HCEC 1CT (cell line): ENCODE data around the gene MED16.

ENCODE experiments used
- DNase-seq: peaks from one replicate; pipeline ENCODE4 v3.0.0-alpha.2; 2017

The MED16 gene

GRCh38 chr19:928471-929202, 35.6 kb upstream of the MED16 start:
- no peak for DNase-seq

GRCh38 chr19:927780-928401, 34.9 kb upstream of the MED16 start:
- DNase-seq = no peak

GRCh38 chr19:927351-927779, 34.4 kb upstream of the MED16 start:
- no peak for DNase-seq

- peak; percentile 28 for DNase-seq
Measured at GRCh38 chr19:926589-927350, 33.8 kb upstream of the MED16 start.

- DNase-seq = no peak
Measured at GRCh38 chr19:926323-926588, 33.3 kb upstream of the MED16 start.

- DNase-seq = peak; percentile 86
Measured at GRCh38 chr19:925526-926322, 32.7 kb upstream of the MED16 start, which contains the start of gene ARID3A. Gene ARID3A (plus strand): TSS chr19:926035. CDS start chr19:929529, 3,494 bp downstream.

GRCh38 chr19:925087-925525, 32.1 kb upstream of the MED16 start:
- DNase-seq = no peak

- DNase-seq = no peak
Measured at GRCh38 chr19:924553-925086, 31.6 kb upstream of the MED16 start.

- peak; percentile 27 for DNase-seq
Measured at GRCh38 chr19:920051-920864, 27.3 kb upstream of the MED16 start.

- no peak for DNase-seq
Measured at GRCh38 chr19:919199-920050, 26.4 kb upstream of the MED16 start.

- DNase-seq = no peak
Measured at GRCh38 chr19:918481-919198, 25.7 kb upstream of the MED16 start.

- DNase-seq = no peak
Measured at GRCh38 chr19:918152-918437, 25.1 kb upstream of the MED16 start.

- DNase-seq = no peak
Measured at GRCh38 chr19:917323-918151, 24.6 kb upstream of the MED16 start, which contains the start of gene KISS1R. Gene KISS1R (plus strand): TSS chr19:917333. CDS start chr19:917503, 170 bp downstream.

- no peak for DNase-seq
Measured at GRCh38 chr19:916645-917322, 23.8 kb upstream of the MED16 start.

- DNase-seq = peak; percentile 53
Measured at GRCh38 chr19:913080-913748, 20.2 kb upstream of the MED16 start, which contains the start of gene R3HDM4. Gene R3HDM4 (minus strand): TSS chr19:913219. CDS start chr19:913157, 62 bp downstream.

- DNase-seq = no peak
Measured at GRCh38 chr19:912181-913079, 19.4 kb upstream of the MED16 start.
